K562 (cell line): ENCODE measurements around the gene CMBL. TPM values are rescaled to one million over a fixed set of nuclear protein-coding genes. Genes with fewer than 3 reads are reported as not detected.

Experiments used
- ARID2 ChIP-seq: fragments of 450-650 bp; IDR thresholded peaks from 2 replicates; pipeline ENCODE4 v1.6.1; 2017; ENCODE audit warnings: antibody characterized with exemption, mild to moderate bottlenecking
- ASH1L ChIP-seq: fragments of 450-650 bp; IDR thresholded peaks from 2 replicates; pipeline ENCODE4 v1.6.1; 2018; ENCODE audit warnings: borderline replicate concordance, mild to moderate bottlenecking, low read depth; ENCODE audit not compliant: partially characterized antibody
- BACH1 ChIP-seq: fragments of 200-800 bp; sonication (Bioruptor generic); IDR thresholded peaks from 2 replicates; pipeline ENCODE4 v1.6.1; 2016; ENCODE audit warnings: missing genetic modification characterization, missing compliant biosample characterization
- CGGBP1 ChIP-seq: fragments of 250-450 bp; sonication (Bioruptor Pico); IDR thresholded peaks from 2 replicates; pipeline ENCODE4 v1.9.0; 2021; ENCODE audit warnings: mild to moderate bottlenecking
- EP400 ChIP-seq: fragments of 450-650 bp; IDR thresholded peaks from 2 replicates; pipeline ENCODE4 v1.6.1; 2017; ENCODE audit warnings: antibody characterized with exemption, mild to moderate bottlenecking, moderate library complexity
- ESRRA ChIP-seq: fragments of 450-650 bp; IDR thresholded peaks from 2 replicates; pipeline ENCODE4 v1.6.1; 2014; ENCODE audit warnings: low read depth, mild to moderate bottlenecking, moderate library complexity, borderline replicate concordance
- FOXK1 ChIP-seq: sonication (generic); formaldehyde crosslinking; IDR thresholded peaks from 2 replicates; pipeline ENCODE4 v1.8.0; 2022; ENCODE audit warnings: missing genetic modification reagents, mild to moderate bottlenecking, borderline replicate concordance
- HES1 ChIP-seq: fragments of 450-650 bp; IDR thresholded peaks from 2 replicates; pipeline ENCODE4 v1.6.1; 2016; ENCODE audit warnings: low read depth, mild to moderate bottlenecking, moderate library complexity
- HMBOX1 ChIP-seq: sonication (generic); IDR thresholded peaks from 2 replicates; pipeline ENCODE4 v1.6.1; 2016
- LEF1 ChIP-seq: fragments of 450-650 bp; IDR thresholded peaks from 2 replicates; pipeline ENCODE4 v1.6.1; 2016; ENCODE audit warnings: mild to moderate bottlenecking
- MAFK ChIP-seq: IDR thresholded peaks from 2 replicates; pipeline ENCODE4 v1.6.1; 2011; ENCODE audit warnings: low read length, improper control_type of control experiment
- MTA1 ChIP-seq: fragments of 450-650 bp; IDR thresholded peaks from 2 replicates; pipeline ENCODE4 v1.6.1; 2017; ENCODE audit warnings: borderline replicate concordance
- MTA3 ChIP-seq: fragments of 450-650 bp; formaldehyde crosslinking; IDR thresholded peaks from 2 replicates; pipeline ENCODE4 v1.6.1; 2017; ENCODE audit warnings: mild to moderate bottlenecking, borderline replicate concordance
- NCOA1 ChIP-seq: fragments of 450-650 bp; IDR thresholded peaks from 2 replicates; pipeline ENCODE4 v1.6.1; 2016; ENCODE audit warnings: low read depth
- NRF1 ChIP-seq, 2 experiments: fragments of 450-650 bp; IDR thresholded peaks in 1 of 2; conservative IDR thresholded peaks in 1 of 2; 2 replicates each; pipeline ENCODE4 v1.6.1; 2014; ENCODE audit warnings: mild to moderate bottlenecking in 2 of 2
- POLR2AphosphoS5 ChIP-seq: IDR thresholded peaks from 2 replicates; pipeline ENCODE4 v1.6.1; 2011; ENCODE audit warnings: mild to moderate bottlenecking, low read depth, low read length, moderate library complexity; ENCODE audit not compliant: control insufficient read depth, insufficient read depth
- RBM25 ChIP-seq: fragments of 200-400 bp; formaldehyde crosslinking; IDR thresholded peaks from 2 replicates; pipeline ENCODE4 v1.6.1; 2018; ENCODE audit warnings: low read length, low read depth, moderate library complexity; ENCODE audit not compliant: severe bottlenecking
- SMARCA5 ChIP-seq: fragments of 450-650 bp; IDR thresholded peaks from 2 replicates; pipeline ENCODE4 v1.6.1; 2016
- SNAPC5 ChIP-seq: fragments of 250-450 bp; sonication (Bioruptor Pico); IDR thresholded peaks from 2 replicates; pipeline ENCODE4 v1.8.0; 2021; ENCODE audit warnings: moderate library complexity, mild to moderate bottlenecking, inconsistent platforms
- SP1 ChIP-seq: sonication (generic); formaldehyde crosslinking; IDR thresholded peaks from 2 replicates; pipeline ENCODE4 v1.8.1; 2022; ENCODE audit warnings: mild to moderate bottlenecking, missing genetic modification reagents
- TBP ChIP-seq: optimal IDR thresholded peaks from 2 replicates; pipeline ENCODE3; 2011; ENCODE audit warnings: low read depth, low read length, improper control_type of control experiment
- ZNF143 ChIP-seq: sonication (generic); formaldehyde crosslinking; IDR thresholded peaks from 2 replicates; pipeline ENCODE4 v1.9.0; 2022; ENCODE audit warnings: mild to moderate bottlenecking, missing genetic modification reagents
- ZNF395 ChIP-seq: fragments of 200-800 bp; sonication (Bioruptor generic); IDR thresholded peaks from 2 replicates; pipeline ENCODE4 v1.6.1; 2017; ENCODE audit warnings: missing genetic modification characterization, missing compliant biosample characterization
- ZNF41 ChIP-seq: fragments of 250-450 bp; sonication (Bioruptor Pico); conservative IDR thresholded peaks from 2 replicates; pipeline ENCODE4 v1.4.0; 2020; ENCODE audit warnings: mild to moderate bottlenecking
- ZNF507 ChIP-seq: conservative IDR thresholded peaks from 2 replicates; pipeline ENCODE4 v1.6.1; 2017; ENCODE audit warnings: missing genetic modification characterization, missing compliant biosample characterization
- ZNF75A ChIP-seq: fragments of 450-650 bp; formaldehyde crosslinking; IDR thresholded peaks from 2 replicates; pipeline ENCODE4 v1.4.0; 2020; ENCODE audit warnings: mild to moderate bottlenecking
- polyA plus RNA-seq, 8 experiments: library from polyadenylated mRNA; depleted of rRNA in 4 of 8; stranded (reverse) in 5 of 8; unstranded in 3 of 8; fragments of >200 nt; fragmentation: Nextera tagmentation in 2 of 8; fragmentation: Illumina TruSeq in 1 of 8; extraction: Ambion mirVana in 2 of 8; extraction: Trizol in 1 of 8; gene quantifications; 2 replicates each; pipeline versions ENCODE4 v1.2.1 to v1.2.3, GENCODE V29; 2011 to 2014; ENCODE audit warnings: inconsistent platforms in 1 of 8, missing spikeins in 1 of 8
- total RNA-seq, 7 experiments: library from RNA; depleted of rRNA in 6 of 7; stranded (reverse); fragments of >200 nt in 6 of 7; fragmentation: Illumina TruSeq in 2 of 7; extraction: Trizol in 2 of 7; gene quantifications; 2 replicates each; pipeline versions ENCODE4 v1.2.1 to v1.2.3, GENCODE V29; 2011 to 2021; ENCODE audit warnings: low replicate concordance in 1 of 7

The CMBL gene
- total and polyA plus RNA-seq, 9 of the 15 experiments (the other 6 are each of a cell fraction or from before 2014, with no cell fraction given) = 22.6 to 192 (median 71.1) TPM

- TF ChIP-seq ASH1L (no peak), SNAPC5 (CRISPR knock-in tag) (no peak), ZNF143 (CRISPR knock-in tag) (no peak), EP400 (no peak), ZNF395 (CRISPR knock-in tag) (peak; percentile 59; the same call in 1 of the 2 replicates), CGGBP1 (CRISPR knock-in tag) (0 out of 2 replicates have a peak, but pooled peaks have one; percentile 61), SMARCA5 (peak; percentile 28; the same call in 1 of the 2 replicates), HMBOX1 (peak; percentile 94), ZNF41 (CRISPR knock-in tag) (no peak), SP1 (CRISPR knock-in tag) (no peak), ZNF507 (tag) (no peak), ESRRA (peak; percentile 40; the same call in 1 of the 2 replicates), LEF1 (peak; percentile 54; the same call in 1 of the 2 replicates), MTA3 (0 out of 2 replicates have a peak, but pooled peaks have one; percentile 78), ARID2 (0 out of 2 replicates have a peak, but pooled peaks have one; percentile 34), MAFK (peak; percentile 47; the same call in 1 of the 2 replicates), NCOA1 (peak; percentile 47; the same call in 1 of the 2 replicates), NRF1 (conservative IDR thresholded peaks at IDR 0.05 in 1 of 2, IDR thresholded peaks at IDR 0.05 in 1 of 2) (no peak), RBM25 (no peak), ZNF75A (CRISPR knock-in tag) (no peak), POLR2AphosphoS5 (0 out of 2 replicates have a peak, but pooled peaks have one; percentile 9), MTA1 (peak; percentile 17; the same call in 1 of the 2 replicates), TBP (peak; percentile 4), BACH1 (tag) (peak; percentile 40; the same call in 1 of the 2 replicates), HES1 (0 out of 2 replicates have a peak, but pooled peaks have one; percentile 37), FOXK1 (no peak)
These were observed 44.9 kb upstream of the CMBL start (continued) for GRCh38 chr5:10352430-10353240.
